Measurements from ENCODE around the gene ARHGAP42.
A peak's percentile ranks its signal among the peaks of the same experiment; 100 is the strongest.

ARHGAP42 gene

DNA sequence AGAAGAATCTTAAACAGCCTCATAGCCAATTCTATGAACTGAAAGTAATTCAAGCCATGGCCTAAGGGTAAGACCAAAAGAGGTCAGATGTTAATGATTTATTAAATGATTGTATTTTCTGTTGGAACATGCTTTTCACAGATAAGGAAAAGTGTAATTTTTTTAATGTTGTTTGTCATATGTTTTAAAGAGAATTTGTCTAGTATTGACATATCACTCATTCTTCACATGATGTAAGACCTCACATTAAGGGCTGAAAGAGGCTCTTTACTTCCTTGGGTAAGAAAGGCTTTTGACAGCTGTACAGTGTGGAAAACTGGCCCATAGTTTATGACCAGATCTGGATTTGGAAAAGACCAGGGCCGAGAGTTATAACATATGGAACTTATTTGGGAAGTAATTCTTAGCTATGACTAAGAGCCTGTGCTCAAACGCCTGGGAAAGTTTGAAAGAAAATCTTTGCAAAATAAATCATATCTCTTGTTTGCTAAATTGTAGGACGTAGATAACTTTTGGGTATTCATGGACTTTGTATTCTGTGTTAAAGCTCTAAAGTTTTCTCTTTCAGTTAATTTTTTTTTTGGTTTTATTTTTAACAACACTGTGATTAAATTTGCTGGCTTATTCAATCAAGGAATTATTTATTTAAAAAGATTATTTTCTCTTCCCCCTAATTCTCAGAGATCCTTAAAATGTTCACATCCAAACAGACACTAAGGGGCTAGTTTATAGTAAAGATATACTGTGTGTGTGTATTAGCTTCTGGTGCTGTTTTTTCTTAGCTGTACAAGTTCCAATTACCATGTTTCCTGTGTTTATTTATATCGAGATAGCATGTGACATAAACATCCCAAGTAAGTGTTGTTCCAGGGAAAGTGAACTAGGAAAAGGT is 162.2 kb downstream of the ARHGAP42 start:
- DNase-seq (ENCODE audit: low read depth, low spot score) = no peak
- no peak overlapping the region for H3K4me3 ChIP-seq (ENCODE audit: low read length)

DNA sequence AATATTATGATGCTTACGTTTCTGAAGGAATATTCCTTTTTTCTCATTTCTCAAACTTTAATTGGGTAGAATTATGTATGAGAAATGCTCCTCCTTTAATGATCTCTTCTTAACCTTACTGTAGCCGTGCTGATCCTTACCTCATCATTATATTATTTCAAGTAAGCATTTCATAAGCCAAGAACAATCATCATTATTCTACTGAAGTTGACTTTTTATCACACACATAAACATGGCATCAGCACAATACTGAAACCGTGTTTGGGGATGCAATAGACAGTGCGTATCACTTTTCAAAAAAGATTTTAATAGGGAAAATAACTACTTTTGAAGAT is 162.8 kb downstream of the ARHGAP42 start:
- no peak for DNase-seq (ENCODE audit: low read depth, low spot score)
- no peak overlapping the region for H3K4me3 ChIP-seq (ENCODE audit: low read length)

DNA sequence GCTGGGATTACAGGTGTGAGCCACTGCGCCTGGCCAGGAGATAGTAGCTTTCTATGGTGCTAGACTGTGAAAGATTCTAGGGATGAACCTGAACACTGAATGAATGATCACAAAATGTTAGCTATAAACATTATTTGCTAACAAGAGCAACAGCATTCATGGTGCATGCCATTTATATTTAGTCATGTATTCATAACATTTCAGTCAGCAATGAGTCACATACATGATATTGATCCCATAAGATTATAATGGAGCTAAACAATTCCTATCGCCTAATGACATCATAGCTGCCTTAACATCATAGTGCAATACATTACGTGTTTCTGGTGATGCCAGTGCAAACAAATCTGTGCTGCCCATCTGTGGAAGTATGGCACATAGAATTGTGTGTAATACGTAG is 164.1 kb downstream of the ARHGAP42 start:
- DNase-seq (ENCODE audit: low read depth, low spot score) = no peak
- no peak overlapping the region for H3K4me3 ChIP-seq (ENCODE audit: low read length)

DNA sequence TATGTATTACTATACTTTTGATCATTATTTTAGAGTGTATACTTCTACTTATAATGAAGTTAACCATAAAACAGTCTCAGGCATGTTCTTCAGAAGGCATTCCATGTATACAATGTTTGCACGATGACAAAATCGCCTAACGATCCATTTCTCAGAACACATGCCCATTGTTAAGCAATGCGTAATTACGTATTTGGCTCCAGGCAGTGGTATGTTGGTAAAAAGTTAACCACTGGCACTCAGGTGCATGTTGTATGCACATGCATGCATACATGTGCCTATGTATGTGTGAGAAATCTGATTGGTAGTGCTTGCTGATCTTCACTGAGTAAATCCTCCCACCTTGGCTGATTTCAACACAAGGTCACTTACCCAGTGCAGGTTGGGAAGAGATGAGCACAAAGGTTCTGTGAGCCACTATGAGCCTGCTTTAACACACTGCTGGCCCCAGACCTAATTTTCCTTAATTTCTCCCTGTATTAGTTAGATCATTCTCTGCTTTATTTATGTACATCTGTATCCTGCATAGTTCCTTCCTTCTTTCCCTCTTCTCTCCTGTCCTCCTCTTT is 164.6 kb downstream of the ARHGAP42 start:
- DNase-seq (ENCODE audit: low read depth, low spot score) = no peak
- H3K4me3 ChIP-seq (ENCODE audit: low read length) = no peak overlapping the region

DNA sequence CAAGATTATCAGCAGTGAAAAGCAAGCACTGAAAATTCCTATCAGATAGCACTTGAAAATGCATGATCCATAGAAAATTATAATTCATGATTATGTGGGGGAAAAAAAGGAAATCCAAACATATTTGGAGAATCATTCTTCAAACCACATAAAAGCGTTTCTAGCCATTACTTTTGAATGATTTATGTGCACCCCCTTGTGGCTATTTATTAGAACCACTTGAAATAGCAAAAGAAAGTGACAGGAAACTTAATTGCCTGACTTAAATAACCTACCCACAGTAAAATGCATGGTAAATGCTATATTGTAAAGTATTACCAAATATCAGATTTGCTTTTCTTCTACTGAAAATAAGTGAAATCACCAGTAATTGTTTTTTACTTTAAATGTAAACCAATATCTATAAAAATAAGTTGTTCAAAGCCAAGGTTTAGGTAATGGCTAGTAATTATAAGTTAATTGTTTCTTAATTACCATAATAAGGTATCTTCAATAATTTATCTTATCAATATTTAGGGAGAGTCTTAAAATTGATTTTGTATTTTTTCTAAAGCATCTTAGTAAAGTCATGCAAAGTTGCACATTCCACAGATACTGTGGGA is 168.5 kb downstream of the ARHGAP42 start:
- peak; percentile 37 for DNase-seq (ENCODE audit: low read depth, low spot score)

DNA sequence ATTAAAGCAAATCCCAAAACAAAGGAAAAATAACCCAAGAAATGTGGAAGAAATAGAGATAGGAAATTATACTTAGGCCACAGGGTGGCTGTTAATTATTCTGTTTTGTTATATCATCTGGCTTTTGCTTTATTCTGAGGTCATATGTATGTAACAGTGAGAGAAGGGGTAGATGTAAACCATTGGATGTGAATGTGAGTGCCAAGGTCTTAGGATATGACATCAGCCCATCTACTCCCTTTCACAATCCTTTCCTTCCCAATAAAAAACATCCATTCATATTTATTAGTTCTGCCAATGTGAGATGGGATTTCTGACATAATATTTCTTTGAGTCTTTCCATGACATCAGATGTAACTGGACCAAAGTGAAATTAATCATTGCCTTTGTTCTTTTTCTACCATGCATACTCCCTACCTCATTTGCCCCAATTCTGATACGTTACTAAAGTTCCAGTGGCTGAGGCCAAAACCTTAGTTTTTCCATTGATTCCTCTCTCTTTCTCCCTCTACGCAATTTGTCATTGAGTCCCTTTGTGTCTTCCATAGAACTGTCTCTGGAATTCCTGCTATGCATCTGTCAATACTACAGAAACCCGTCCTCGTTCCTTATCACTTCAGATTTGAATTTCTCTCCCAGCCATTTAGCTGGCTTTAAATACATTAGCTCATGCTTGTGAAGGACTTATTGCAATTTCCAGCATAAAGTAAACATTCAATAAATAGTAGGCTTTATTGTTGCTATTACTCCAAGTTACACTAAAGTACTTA is 170.3 kb downstream of the ARHGAP42 start:
- DNase-seq (ENCODE audit: low read depth, low spot score) = no peak
- no peak overlapping the region for H3K4me3 ChIP-seq (ENCODE audit: low read length)

More for the DNA sequence above, 168.5 kb downstream of the ARHGAP42 start:
- H3K4me3 ChIP-seq (ENCODE audit: low read length) = no peak overlapping the region

DNA sequence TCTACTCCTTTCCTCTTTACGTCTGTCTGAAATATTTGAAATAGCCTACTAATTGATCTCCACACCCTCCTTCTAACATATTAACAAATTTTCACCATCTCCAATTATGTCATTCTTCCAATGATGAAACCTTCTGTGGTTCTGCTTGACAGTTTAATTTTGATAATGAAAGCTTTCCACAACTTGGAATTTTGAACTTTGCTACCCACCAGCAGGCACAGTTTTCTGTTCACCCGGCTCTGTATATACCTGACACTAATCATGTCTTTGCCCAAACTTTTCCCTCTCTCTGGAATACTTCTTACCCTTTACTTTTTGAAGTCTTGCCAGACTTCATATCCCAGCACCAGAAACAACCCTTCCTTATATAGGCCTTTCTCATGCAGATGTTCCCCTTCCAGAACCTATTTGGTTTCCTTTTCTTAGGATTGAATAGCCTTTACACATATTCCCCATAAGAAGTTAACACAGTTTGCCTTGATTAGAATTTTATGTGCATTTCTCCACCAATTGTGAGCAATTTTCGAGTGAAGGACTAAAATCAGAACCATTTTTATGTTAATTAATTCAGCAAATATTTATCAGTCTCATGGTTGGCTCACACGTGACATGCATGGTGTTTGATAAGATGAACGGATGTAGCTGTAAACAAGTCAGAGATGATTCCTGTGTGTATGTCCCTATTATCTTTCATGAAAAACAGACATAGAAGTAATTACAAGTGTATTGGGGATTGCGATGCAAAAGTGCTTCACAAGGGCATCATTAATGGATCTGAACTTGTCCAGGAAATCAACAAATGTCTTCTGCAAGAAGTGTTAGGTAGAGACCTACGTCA is 173.4 kb downstream of the ARHGAP42 start:
- H3K4me3 ChIP-seq (ENCODE audit: low read length) = no peak overlapping the region

DNA sequence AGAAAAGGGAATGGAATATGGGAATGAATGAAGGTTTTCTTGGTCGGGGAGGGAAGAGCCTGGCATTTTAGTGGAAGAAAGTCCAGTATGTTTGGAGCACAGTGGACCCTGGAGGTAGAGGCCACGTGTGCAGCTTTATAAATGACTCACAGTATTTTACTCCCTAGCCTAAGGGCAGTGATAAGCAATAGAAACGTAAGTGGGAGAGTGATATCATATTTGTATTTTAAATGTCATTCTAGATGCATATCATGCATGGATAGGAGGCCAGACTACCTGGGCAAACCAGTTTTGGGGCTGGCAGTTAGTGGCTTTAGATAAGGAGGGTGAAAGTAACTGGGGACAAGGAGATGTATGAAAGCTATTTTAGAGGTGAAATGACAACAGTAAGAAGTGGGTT is 174.1 kb downstream of the ARHGAP42 start:
- no peak for DNase-seq (ENCODE audit: low read depth, low spot score)
- H3K4me3 ChIP-seq (ENCODE audit: low read length) = no peak overlapping the region

More for the DNA sequence above, 173.4 kb downstream of the ARHGAP42 start:
- DNase-seq (ENCODE audit: low read depth, low spot score) = no peak

DNA sequence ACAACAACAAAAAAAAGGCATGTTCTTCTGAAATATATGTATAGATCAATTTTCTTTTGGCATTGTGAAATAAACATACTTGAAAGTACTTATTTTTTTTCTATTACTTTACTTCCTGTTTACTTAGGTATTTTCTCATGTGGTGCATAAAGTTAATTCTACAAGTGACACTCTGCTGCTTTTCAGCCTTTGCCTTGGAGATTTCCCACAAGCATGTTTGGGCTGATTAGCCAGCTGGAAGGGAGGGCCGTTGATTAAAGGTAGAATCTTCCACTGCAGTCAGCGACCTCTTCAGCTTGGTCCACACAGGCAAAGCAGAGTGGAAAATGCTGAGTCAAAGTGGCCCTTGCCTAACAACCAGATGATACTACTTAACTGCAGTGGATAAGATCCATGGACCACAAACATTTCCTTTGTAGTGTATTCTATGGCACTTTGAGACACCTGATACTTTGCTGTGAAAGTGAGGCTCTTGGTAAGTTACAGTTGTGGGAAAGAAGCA is 176.0 kb downstream of the ARHGAP42 start:
- H3K4me3 ChIP-seq (ENCODE audit: low read length) = no peak overlapping the region
- DNase-seq (ENCODE audit: low read depth, low spot score) = peak; percentile 37

DNA sequence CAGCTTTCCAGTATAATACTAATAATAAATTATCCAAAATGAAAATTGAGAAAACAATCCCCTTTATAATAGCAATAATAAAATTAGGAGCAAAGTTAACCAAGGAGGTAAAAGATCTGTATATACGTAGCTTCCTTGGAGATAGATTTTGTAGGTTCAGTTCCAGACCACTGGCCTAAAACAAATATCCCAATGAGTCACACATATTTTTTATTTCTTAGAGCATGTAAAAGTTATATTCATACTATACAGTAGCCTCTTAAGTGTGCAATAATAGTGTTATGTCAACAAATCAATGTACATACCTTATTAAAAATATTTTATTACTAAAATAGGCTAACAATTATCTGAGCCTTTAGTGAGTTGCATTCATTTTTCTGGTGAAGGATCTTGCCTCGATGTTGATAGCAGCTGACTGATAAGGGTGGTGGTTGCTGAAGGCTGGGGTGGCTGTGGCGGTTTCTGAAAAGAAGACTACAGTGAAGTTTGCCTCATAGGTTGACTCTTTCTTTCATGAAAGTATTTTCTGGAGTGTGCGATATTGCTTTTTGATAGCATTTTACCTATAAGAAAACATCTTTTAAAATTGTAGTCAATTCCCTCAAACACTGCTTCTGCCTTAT is 178.5 kb downstream of the ARHGAP42 start:
- no peak for DNase-seq (ENCODE audit: low read depth, low spot score)
- H3K4me3 ChIP-seq (ENCODE audit: low read length) = no peak overlapping the region

DNA sequence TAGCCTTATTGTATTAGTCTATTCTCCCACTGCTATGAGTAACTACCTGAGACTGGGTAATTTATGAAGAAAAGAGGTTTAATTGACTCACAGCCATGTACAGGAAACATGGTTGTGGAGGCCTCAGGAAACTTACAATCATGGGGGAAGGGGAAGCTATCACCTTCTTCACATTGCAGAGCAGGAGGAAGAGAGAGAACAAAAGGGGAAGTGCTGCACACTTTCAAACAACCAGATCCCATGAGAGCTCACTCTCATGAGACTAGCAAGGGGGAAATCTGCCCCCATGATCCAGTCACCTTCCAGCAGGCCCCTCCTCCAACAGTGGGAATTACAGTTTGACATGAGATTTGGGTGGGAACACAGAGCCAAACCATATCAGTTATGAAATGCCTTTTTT is 179.4 kb downstream of the ARHGAP42 start:
- H3K4me3 ChIP-seq (ENCODE audit: low read length) = no peak overlapping the region
- DNase-seq (ENCODE audit: low read depth, low spot score) = no peak

DNA sequence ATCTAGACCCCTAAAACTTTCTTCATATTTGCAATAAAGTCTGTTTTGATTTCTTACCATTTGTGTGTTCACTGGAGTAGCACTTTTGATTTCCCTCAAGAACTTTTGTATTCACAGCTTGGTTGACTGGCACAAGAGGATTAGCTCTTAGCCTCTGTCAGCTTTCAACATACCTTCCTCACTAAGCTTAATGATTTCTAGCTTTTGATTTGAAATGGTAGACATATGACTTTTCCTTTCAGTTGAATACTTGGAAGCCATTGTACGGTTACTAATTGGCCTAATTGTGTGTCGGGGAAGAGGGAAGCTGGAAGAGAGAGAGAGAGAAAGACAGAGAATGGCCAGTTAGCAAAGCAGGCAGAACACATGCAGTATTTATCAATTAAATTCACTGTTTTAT is 180.5 kb downstream of the ARHGAP42 start:
- no peak for DNase-seq (ENCODE audit: low read depth, low spot score)
- H3K4me3 ChIP-seq (ENCODE audit: low read length) = no peak overlapping the region

DNA sequence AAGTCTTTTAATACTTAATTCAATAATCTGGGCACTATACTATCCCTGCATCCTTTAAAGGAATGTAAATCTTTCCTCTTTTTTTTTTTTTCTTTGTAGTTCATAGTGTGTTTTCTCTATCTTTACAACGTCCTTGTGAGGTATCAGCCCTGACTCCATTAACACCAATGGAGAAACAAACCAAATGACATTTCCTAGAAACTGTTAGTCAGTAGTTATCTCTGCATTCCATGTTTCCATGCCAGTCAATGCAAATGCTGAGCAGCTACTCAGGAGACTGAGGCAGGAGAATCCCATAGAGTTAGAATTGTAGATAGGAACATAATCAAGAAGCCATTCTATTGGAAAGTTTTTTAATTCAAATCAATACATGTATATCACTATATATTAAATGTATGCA is 182.2 kb downstream of the ARHGAP42 start:
- H3K4me3 ChIP-seq (ENCODE audit: low read length) = no peak overlapping the region
- DNase-seq (ENCODE audit: low read depth, low spot score) = no peak

DNA sequence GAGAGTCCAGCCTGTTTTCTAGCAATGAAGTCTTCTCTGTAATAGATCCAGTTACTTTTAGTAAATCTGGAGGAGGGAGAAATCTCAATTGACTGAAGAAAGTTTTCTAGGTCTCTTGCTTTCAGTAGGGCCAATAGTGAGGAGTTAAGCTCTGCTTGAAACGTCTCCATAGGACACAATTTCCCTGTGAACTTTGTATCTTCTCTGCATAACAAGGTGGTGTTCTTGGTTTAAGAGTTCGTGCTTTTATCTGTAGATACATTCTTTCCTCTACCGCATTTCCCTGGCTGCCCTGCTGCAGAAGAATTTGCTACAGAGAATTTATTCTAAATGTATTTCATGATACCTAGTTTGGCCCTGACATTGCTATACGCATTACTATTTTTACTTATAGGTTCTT is 183.1 kb downstream of the ARHGAP42 start:
- DNase-seq (ENCODE audit: low read depth, low spot score) = no peak
- no peak overlapping the region for H3K4me3 ChIP-seq (ENCODE audit: low read length)

DNA sequence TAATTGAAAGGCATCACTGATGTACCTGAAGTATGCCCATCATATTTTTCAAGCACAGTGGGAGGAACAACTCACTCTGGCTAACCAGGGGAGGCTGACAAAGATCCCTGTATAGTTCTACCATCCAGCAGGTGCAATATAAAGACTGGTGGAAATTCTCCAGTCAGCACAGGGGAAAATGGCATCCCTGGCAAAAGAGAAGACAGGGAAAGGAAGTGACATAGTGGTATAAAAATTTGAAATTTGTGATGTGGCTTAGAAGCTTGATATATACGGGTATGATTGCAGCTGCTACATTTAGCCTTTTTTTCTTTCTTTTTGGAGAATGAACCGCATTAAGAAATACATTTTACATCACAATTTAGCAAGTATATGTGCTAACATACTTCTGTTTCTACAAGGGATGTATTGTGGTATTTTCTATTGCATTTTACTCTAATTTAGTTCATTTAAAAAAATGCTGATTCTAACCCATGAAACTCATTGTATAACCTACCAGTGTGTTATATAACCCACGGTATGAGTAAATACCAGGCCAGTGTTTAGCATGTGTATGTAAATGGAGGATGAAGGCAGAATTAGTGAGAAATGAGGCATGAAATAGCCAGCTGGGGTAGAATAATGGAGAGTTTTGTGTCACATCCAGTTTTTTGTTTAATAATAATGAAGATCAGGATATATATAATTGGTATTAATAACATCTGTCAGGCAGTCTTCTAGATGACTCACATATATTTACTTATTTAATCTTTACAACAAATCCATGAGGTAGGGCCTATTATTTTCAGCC is 186.1 kb downstream of the ARHGAP42 start:
- no peak for DNase-seq (ENCODE audit: low read depth, low spot score)
- H3K4me3 ChIP-seq (ENCODE audit: low read length) = no peak overlapping the region

DNA sequence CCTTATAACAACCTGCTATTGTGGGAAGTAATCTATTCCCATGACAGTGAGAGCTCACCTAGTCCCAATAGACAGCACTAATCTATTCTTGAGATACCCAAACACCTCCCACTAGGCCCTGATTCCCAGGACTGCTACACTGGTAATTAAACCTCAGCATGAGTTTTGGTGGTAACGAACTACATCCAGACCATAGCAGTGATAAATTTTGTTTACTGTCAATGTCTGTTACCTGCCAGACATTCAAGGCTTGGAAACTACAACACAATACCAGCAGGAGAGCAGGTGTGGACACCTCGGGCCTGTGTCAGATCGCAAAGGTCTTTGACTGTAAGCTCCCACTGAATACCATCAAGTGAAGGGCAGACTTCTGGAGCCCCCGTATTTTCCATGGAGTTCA is 187.1 kb downstream of the ARHGAP42 start:
- H3K4me3 ChIP-seq (ENCODE audit: low read length) = no peak overlapping the region
- no peak for DNase-seq (ENCODE audit: low read depth, low spot score)

DNA sequence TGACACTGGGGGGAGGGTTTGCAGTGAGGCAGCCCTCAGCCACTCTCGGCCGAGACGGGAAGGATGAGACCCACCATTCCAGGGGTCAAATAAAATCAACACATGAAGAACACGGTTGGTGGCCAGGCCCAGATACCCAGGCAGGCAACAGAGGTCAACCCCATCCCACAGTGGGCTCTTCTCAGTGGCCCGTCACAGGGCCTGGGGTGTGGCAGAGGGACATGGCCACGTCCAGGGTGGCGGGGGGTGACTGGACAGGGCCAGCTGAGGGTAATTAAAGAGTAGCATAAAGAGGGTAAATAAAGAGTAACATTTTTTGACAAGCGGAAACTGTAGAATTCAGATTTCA is 188.4 kb downstream of the ARHGAP42 start:
- no peak for DNase-seq (ENCODE audit: low read depth, low spot score)

More for the DNA sequence above, 188.4 kb downstream of the ARHGAP42 start:
- H3K4me3 ChIP-seq (ENCODE audit: low read length) = no peak overlapping the region

Data from Jurkat, Clone E6-1 (cell line).